Measurements from ENCODE around the gene SYT2.
A peak's percentile ranks its signal among the peaks of the same experiment; 100 is the strongest.
"Not testable (repeated sequence)": the region's sequence is repeated elsewhere in the genome, so short reads cannot be mapped to it uniquely, and the experiment has no call there.

SYT2 gene

GRCh38 chr1:202642212-202642611 lies 68.0 kb downstream of the SYT2 start:
- DNase-seq, result no peak

DNA sequence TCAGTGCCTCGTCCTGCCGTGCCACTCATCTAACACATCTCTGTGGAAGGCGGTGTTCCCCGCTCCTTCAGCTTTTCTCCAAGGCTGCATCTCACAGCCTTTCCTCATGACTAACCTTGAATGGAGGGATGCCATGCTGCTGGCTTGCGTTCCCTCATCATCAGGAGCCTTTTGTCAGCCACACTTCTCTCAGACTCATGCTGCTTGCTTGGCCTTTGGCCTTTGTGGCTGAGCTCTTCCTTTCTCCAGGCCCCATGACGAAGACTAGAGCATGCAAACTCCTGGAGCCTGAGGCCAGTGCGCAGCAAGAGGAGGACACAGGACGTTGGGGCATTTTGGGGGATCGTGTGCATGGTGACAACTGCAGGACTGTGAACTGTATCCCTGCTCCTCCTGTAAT lies 70.8 kb downstream of the SYT2 start:
- no peak for DNase-seq

- DNase-seq, result not testable (repeated sequence)
Observed at GRCh38 chr1:202638701-202639305, 71.5 kb downstream of the SYT2 start.

GRCh38 chr1:202638019-202638700 lies 72.1 kb downstream of the SYT2 start:
- peak; percentile 71 for DNase-seq

DNA sequence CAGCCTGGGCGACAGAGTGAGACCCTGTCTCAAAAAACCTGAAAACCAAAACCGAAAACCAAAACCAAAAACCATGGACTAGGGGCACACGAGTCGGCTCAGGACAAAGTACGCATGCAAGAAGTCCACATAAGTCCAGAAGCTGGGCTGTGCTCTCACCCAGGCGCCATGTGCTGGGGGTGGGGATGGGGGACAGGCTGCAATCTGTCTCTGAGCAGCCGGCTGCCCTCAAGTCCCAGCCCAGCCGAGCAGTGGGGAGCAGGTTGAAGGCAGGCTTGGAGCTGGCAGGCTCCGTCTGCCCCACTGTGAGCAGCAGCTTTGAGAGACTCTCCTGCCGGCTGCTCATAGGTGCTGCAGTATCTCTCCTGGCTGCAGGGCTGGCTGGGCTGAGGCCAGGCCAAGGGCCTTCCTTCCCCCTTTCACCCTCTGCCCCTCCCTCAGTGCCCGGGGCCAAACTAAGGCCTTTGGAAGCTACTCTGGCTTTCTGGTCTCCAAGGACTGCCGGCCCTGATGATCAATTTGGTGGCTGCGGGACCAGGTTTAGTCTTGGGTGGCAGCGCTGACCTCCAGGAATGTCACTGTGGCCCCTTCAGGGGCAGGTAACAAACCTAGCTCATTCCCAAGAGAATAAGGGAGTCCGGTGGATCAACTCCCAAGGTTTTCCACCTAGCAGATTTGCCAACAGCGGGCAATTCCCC lies 72.8 kb downstream of the SYT2 start:
- DNase-seq, result not testable (repeated sequence)

- not testable (repeated sequence) for DNase-seq
Observed at GRCh38 chr1:202636171-202636570, 74.1 kb downstream of the SYT2 start.

GRCh38 chr1:202632241-202632640 lies 78.0 kb downstream of the SYT2 start:
- DNase-seq, result no peak

GRCh38 chr1:202631076-202631923 lies 79.0 kb downstream of the SYT2 start:
- DNase-seq, result no peak

DNA sequence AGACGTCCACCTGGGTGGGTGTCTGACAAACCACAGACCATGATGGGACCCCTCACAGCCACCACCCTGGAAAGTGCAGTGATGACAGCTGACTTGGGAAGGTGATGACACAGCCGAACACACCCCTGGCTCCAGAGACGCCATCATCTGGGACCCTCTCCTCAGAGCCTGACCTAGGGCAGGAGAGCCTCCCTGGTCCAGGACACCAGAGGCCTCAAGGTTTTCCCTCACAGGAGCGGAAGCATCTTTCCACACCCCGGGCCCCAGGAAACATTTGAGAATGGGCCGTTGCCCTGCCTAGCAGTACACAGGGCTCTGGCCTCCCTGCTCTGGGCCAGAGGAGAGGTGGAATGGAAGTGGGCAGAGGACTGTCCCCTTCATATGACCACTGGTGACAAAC lies 79.7 kb downstream of the SYT2 start:
- DNase-seq, result no peak

DNA sequence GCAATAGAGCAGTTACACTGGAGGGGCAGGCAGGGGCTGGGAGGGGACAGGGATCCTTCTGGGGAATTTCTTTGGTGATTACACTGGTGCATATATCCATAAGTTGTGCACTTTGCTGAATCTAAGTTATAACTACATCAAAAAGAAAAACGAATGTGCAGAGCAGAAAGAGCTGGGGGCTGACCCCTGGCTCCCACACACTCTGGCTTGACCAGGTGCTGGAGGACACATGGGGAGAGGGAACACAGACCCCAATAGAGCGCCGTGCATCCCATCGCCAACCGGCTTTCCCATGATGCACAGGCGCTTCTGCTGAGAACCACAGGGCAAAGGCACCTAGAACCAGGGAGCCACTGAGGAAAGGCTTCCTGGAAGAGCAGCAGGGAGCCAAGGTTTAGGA lies 80.2 kb downstream of the SYT2 start:
- DNase-seq, result not testable (repeated sequence)

DNA sequence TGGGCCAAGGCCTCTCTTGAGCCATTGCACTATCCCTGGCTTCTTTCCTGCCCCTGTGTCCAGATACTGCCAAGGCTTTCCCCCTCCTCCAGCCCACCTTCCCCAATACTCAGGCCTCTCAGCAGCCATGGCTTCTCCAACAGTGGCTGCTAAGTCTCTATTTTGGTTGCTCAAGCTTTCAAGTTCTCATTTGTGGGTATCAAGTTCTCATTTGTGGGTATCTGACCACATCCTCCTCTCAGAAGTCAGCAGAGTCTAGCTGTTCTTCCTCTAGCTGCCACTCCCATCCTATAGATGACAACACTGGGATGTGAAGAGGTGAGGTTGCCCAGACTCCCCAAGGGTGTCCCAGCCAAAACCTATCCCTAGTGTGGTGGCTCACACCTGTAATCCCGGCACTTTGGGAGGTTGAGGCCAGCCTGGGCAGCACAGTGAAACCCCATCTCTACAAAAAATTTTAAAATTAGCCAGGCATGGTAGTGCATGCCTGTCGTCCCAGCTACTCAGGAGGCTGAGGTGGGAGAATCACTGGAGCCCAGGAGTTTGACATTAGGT lies 80.9 kb downstream of the SYT2 start:
- not testable (repeated sequence) for DNase-seq

- DNase-seq, result no peak
Observed at GRCh38 chr1:202628646-202629215, 81.5 kb downstream of the SYT2 start.

DNA sequence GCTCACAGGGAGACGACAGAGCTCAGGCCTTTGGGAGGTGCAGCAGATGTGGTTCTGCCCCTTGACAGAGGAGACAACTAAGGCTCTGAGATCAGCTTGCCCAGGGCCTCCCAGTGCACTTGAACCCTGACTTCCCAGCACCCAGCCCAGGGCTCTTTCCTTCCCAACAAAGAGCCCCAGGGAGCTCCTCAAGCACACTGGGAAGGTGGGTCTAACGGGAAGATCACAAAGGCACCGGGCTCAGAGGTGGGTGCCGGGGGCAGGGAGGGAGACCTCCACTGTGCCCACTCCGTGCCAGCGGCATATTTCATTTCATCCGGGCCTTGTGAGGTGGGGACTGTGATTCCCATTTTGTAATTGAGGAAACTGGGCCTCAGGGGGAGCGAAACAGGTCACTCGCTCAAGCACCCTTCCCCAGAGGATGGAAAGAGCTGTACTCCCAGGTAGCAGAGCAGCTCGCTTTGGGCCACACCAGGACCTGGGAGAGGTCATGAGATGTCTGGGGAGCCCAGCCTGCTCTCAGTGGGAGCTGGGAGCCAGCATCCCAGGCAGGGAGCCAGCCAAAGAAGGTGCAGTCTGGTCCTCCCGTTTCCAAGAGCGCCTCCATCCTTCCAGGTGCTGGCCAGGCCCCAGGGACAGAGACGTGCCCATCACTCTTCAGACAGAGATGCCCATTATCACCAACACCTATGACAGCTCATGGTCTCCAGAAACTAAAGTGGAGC lies 82.3 kb downstream of the SYT2 start:
- DNase-seq, result no peak

GRCh38 chr1:202627036-202627435 lies 83.2 kb downstream of the SYT2 start:
- DNase-seq, result peak; percentile 83

- no peak for DNase-seq
Observed at GRCh38 chr1:202625416-202626360, 84.6 kb downstream of the SYT2 start.

DNA sequence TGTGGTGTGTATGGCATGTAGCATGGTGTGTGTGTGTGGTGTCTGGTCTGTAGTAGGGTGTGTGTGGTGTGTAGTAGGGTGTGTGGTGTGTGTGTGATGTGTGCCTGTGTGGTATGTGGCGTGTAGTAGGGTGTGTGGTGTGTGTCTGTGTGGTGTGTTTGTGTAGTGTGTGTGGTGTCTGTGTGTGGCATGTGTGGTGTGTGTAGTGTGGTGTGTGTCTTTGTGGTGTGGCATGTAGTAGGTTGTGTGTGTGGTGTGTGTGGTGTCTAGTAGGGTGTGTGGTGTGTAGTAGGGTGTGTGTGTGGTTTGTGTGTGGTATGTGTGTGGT lies 85.5 kb downstream of the SYT2 start:
- DNase-seq, result no peak

DNA sequence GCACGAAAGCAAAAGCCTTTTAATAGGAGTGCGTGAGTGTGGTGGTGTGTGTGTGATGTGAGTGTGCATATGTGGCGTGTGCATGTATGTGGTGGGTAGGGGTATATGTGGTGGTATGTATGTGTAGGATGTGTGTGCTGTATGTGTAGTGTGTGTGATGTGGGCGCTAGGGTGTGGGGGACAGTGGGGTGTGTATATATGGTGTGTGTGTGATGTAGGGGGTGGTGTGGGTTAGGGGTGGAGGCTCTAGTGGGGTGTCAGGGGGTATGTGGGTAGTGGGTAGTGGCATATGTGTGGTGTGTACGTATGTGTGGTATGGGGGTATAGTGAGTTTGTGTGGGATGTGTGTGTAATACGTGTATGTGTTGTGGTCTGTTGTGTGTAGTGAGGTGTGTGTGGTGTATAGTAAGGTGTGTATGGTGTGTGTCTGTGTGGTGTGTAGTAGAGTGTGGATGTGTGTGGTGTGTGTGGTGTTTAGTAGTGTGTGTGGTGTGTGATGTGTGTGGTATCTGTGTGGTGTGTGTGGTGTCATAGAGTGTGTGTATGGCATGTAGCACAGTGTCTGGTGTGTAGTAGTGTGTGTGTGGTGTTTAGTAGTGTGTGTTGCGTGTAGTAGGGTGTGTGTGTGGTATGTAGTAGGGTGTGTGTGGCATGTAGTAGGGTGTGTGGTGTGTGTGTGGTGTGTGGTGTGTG lies 86.0 kb downstream of the SYT2 start:
- DNase-seq, result no peak

DNA sequence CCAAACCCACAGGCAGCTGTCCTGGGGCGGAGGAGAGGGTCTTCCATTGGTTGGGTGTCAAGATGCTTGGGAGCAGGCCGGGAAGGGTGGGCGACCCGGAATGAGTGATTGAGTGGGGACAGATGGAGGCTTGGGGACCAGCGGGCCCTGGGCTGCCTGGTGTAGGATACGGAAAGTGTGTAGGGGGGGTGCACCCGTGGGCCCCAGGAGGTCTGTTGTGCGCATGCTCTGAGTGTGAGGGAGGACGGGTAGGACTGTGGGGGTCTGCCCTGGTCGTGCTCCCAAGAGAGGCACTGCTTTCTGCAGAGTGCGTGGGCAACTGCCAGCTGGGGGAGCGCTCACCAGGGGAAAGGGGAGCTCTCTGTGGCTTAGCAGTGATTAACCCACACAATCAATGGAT lies 86.8 kb downstream of the SYT2 start:
- not testable (repeated sequence) for DNase-seq

GRCh38 chr1:202623075-202623474 lies 87.2 kb downstream of the SYT2 start:
- no peak for DNase-seq

- DNase-seq, result no peak
Observed at GRCh38 chr1:202622388-202622787, 87.9 kb downstream of the SYT2 start.

Measured in NCI-H2171 (cell line).